Chondrocyte (in vitro differentiated cells): ENCODE data around the gene SRSF1. TPM values are rescaled to one million over a fixed set of nuclear protein-coding genes. Genes with fewer than 3 reads are reported as not detected.
A peak's percentile ranks its signal among the peaks of the same experiment; 100 is the strongest.

Experiments
- DNase-seq: peaks from one replicate; pipeline ENCODE4 v3.0.0; 2021; ENCODE audit warnings: mixed read lengths, low spot score
- H3K27ac Mint-ChIP-seq: one replicate; pipeline ENCODE4 v1.8.0; 2021; ENCODE audit warnings: mild to moderate bottlenecking, moderate library complexity, mixed read lengths; ENCODE audit not compliant: unreplicated experiment
- H3K27me3 Mint-ChIP-seq: 2 replicates; pipeline ENCODE4 v1.8.0; 2021; ENCODE audit warnings: low read depth, mixed read lengths
- H3K36me3 Mint-ChIP-seq: 2 replicates; pipeline ENCODE4 v1.8.0; 2021; ENCODE audit warnings: low read depth, mixed read lengths
- H3K4me1 Mint-ChIP-seq: 2 replicates; pipeline ENCODE4 v1.8.0; 2021; ENCODE audit warnings: low read depth, mild to moderate bottlenecking, mixed read lengths
- H3K4me3 Mint-ChIP-seq: one replicate; pipeline ENCODE4 v1.8.0; 2021; ENCODE audit warnings: mild to moderate bottlenecking, moderate library complexity, mixed read lengths; ENCODE audit not compliant: unreplicated experiment
- H3K9me3 Mint-ChIP-seq: 2 replicates; pipeline ENCODE4 v1.8.0; 2021; ENCODE audit warnings: low read depth, mixed read lengths
- CTCF ChIP-seq: fragments of 200-600 bp; sonication (generic); IDR thresholded peaks from 2 replicates; pipeline ENCODE4 v1.5.0; 2021; ENCODE audit warnings: antibody characterized with exemption, mild to moderate bottlenecking, moderate library complexity
- total RNA-seq: library from RNA; stranded (reverse); gene quantifications from 3 replicates; pipeline ENCODE4 v1.2.1, GENCODE V29; 2021

SRSF1 gene
- total RNA-seq, 1 donor from 2014 or later, result 115 TPM

- TF ChIP-seq CTCF, result no peak
- Mint-ChIP-seq H3K4me1 (peaks cover 9% of the 10 kb centered on the region), H3K27ac (no peak overlapping the region), H3K4me3 (no peak overlapping the region), H3K9me3 (no peaks in the 10 kb centered on the region), H3K27me3 (no peaks in the 10 kb centered on the region), H3K36me3 (peaks cover 6% of the 10 kb centered on the region)
- no peak for DNase-seq
These were observed 9.8 kb downstream of the SRSF1 start for GRCh38 chr17:57997085-57997809.

- TF ChIP-seq CTCF, result peak; percentile 85
- no peaks in the 10 kb centered on the region for H3K9me3 Mint-ChIP-seq
- DNase-seq, result no peak
- peaks cover 10% of the 10 kb centered on the region for H3K4me1 Mint-ChIP-seq
- H3K27me3 Mint-ChIP-seq, result no peaks in the 10 kb centered on the region
- H3K27ac Mint-ChIP-seq, result peak overlapping the region; percentile 34
- H3K4me3 Mint-ChIP-seq, result no peak overlapping the region
- peaks cover 6% of the 10 kb centered on the region for H3K36me3 Mint-ChIP-seq
These were observed 11.7 kb downstream of the SRSF1 start for GRCh38 chr17:57995076-57995956.

DNA sequence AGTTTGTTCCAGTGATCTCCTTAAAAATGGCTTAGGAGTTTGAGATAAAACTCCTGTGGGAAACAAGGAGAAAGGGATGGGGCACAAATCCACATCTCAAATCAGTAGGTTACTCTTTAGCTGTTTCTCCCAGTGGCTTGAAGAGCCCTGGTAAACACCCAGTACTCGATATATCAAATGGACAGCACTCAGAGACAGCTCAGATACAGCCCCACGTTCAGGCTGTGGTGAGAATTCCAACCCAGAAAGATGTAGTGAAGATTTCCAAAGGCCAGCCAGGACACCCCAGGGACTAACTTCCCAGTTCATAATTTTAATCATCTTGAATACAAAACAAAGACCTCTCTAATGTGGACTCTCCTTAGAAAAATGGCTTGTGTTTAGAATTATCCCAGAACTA, 12.6 kb downstream of the SRSF1 start:
- no peak for TF ChIP-seq CTCF
- no peak for DNase-seq
- H3K27ac Mint-ChIP-seq, result no peak overlapping the region
- H3K36me3 Mint-ChIP-seq, result peaks cover 6% of the 10 kb centered on the region
- no peaks in the 10 kb centered on the region for H3K27me3 Mint-ChIP-seq
- H3K9me3 Mint-ChIP-seq, result no peaks in the 10 kb centered on the region
- H3K4me3 Mint-ChIP-seq, result no peak overlapping the region
- H3K4me1 Mint-ChIP-seq, result peaks cover 15% of the 10 kb centered on the region

DNA sequence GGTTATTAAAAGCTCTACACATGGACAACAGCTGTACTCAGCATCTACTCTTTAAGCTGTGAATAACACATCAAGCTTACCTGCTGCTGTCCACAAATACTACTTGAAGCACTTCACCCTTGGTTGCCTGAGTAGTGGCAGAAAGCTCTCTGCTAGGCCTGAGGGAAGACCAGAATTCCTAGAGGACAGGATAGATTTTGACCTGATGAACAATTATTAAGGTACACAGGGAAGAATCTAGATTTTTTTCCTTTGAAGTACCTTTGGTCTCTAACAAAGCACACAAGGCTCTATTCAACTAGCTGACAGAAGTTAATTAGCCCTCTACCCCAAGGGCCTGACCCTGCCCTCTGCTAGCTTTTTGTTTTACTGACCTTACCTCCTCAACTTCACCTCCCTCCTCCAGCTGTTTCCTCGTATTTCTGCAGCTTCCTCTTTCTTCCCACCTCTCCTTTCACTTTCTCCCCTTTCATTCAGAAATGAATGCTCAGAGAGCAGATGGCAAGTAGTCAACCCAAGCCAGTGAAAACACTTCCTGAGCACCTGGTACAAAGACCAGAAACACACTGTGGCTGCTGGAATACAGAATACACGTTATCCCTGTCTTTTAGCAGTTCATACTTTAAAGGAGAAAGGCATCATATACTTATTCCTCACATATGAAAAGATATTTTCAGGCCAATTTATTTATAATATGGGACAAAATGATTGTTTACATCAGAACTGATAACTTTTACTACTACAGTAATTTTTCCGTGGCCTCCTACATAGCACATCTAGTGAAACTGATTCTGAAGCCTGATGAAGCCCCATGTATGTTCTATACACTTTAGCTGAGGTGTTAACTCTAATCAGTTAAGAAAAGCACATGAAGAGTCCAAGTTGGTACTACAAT, 13.3 kb downstream of the SRSF1 start:
- Mint-ChIP-seq H3K4me3 (no peak overlapping the region), H3K4me1 (peaks cover 22% of the 10 kb centered on the region), H3K27ac (peak overlapping the region; percentile 18), H3K36me3 (peaks cover 3% of the 10 kb centered on the region), H3K9me3 (no peaks in the 10 kb centered on the region), H3K27me3 (no peaks in the 10 kb centered on the region)
- TF ChIP-seq CTCF, result no peak
- DNase-seq, result no peak

GRCh38 chr17:57991537-57991936, 15.5 kb downstream of the SRSF1 start:
- Mint-ChIP-seq H3K4me1 (peaks cover 30% of the 10 kb centered on the region), H3K36me3 (no peaks in the 10 kb centered on the region), H3K4me3 (no peak overlapping the region), H3K27me3 (no peaks in the 10 kb centered on the region), H3K27ac (no peak overlapping the region), H3K9me3 (no peaks in the 10 kb centered on the region)
- no peak for TF ChIP-seq CTCF
- DNase-seq, result no peak
